T-helper 1 cell treated with Interleukin-12 subunit alpha and Interleukin-12 subunit beta and Interleukin-4 antibody, amounts not matched to agents 30 μg/mL and 1 μg/mL, for 36 hours (primary cell): ENCODE measurements around the gene TACR2.

Experiments
- H3K27ac Mint-ChIP-seq: one replicate; pipeline ENCODE4 v1.8.0; 2021; ENCODE audit warnings: mild to moderate bottlenecking, mixed read lengths
- H3K27me3 Mint-ChIP-seq: one replicate; pipeline ENCODE4 v1.8.0; 2021; ENCODE audit warnings: low read depth, mixed read lengths
- H3K36me3 Mint-ChIP-seq: one replicate; pipeline ENCODE4 v1.8.0; 2021; ENCODE audit warnings: low read depth, mixed read lengths
- H3K4me1 Mint-ChIP-seq: one replicate; pipeline ENCODE4 v1.8.0; 2021; ENCODE audit warnings: low read depth, mixed read lengths
- H3K4me3 Mint-ChIP-seq: one replicate; pipeline ENCODE4 v1.8.0; 2021; ENCODE audit warnings: mild to moderate bottlenecking, moderate library complexity, mixed read lengths
- H3K9me3 Mint-ChIP-seq: one replicate; pipeline ENCODE4 v1.8.0; 2021; ENCODE audit warnings: mixed read lengths

TACR2 gene

DNA sequence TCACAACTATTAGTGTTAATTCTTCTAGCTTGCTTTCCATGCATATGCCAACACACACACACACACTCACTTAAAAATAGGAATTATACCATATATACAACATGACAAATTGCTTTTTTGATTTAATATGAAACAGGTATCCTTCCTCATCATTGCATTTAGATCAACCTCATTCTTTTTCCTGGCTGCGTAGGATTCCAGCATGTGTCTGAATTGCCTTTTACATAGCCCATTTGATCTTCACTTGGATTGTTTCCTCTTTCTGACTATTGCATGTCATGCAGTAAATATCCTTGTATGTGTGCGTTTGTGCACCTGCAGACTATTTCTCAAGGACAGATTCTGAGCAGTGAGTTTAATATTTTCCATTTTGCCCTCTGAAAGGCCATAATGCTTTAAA is 28.2 kb downstream of the TACR2 start:
- Mint-ChIP-seq H3K36me3 (peaks cover 54% of the 10 kb centered on the region), H3K9me3 (no peaks in the 10 kb centered on the region), H3K4me1 (peaks cover 25% of the 10 kb centered on the region), H3K4me3 (no peak overlapping the region), H3K27me3 (no peaks in the 10 kb centered on the region), H3K27ac (no peak overlapping the region)

DNA sequence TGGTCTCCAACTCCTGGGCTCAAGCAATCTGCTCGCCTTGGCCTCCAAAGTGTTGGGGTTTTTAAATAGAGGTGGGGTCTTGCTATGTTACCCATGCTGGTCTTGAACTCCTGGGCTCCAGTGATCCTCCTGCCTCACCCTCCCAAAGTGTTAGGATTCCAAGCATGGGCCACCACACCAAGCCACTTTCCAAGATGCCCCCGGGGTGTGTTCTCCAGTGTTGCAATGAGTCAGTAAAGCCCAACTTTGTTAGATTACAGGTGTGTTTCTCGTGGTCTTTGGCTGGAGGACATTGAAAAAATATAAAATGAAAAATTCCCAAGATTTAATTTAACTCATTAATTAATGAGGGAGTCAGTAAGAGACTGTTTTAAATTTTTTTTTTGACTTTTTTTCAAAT is 29.2 kb downstream of the TACR2 start:
- H3K36me3 Mint-ChIP-seq, result peaks cover 56% of the 10 kb centered on the region
- no peak overlapping the region for H3K27ac Mint-ChIP-seq
- no peaks in the 10 kb centered on the region for H3K9me3 Mint-ChIP-seq
- peaks cover 23% of the 10 kb centered on the region for H3K4me1 Mint-ChIP-seq
- H3K4me3 Mint-ChIP-seq, result no peak overlapping the region
- no peaks in the 10 kb centered on the region for H3K27me3 Mint-ChIP-seq

DNA sequence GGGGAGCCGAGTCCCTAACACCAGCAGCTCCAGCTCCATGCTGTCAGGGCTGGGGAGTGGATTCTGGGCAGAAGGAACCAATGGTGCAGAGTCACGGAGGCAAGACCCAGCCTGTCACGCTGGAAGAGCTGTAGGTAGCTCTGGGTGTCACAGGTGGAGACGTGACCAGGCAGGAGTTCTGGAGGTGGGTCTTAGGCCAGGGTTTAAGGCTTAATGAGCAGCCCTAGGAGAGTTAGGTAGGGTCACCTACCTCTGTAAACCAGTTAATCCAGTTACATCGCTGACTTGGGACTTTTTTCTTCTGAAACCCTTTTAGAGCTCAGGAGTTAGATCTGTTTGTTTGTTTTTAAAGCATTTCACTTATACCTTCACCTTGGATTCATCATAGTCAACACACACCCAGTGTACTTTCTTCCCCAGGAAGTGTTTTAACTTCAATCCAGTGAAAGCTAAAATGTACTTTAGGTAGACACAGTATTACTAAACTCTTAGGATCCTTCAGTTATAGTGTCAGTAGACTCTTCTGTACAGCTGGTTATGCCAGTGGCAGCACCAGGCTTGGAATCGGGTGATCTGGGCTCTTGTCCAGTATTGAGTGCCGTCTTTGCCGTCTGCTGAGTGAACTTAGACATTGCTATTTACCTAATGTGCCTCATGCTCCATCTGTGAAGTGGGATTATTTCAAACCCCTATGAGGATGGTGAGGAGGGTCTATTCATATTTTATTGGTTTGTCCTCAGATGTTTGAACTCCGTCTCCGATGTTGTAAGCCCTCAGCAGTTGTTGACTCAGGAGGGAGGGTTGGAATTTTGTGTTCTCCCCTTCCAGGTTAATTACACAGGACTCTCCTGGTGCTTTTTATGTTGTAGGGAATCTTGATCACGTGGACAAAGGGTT is 31.0 kb downstream of the TACR2 start:
- no peak overlapping the region for H3K4me3 Mint-ChIP-seq
- no peaks in the 10 kb centered on the region for H3K9me3 Mint-ChIP-seq
- H3K27me3 Mint-ChIP-seq, result no peaks in the 10 kb centered on the region
- H3K27ac Mint-ChIP-seq, result no peak overlapping the region
- peaks cover 50% of the 10 kb centered on the region for H3K36me3 Mint-ChIP-seq
- peaks cover 14% of the 10 kb centered on the region for H3K4me1 Mint-ChIP-seq

DNA sequence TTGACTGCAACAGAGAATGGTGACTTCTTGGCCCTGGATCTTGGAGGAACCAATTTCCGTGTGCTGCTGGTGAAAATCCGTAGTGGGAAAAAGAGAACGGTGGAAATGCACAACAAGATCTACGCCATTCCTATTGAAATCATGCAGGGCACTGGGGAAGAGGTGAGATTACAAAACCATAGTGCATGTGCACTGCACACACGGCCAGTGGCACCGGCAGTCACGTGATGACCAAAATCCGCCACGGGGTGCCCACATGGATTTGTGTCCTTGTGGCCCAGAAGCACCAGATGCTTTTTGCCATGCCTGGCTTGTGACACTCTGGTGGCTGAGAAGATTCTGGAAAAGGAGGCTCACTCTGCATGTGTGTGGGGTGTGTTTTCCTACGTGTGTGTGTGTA is 32.4 kb downstream of the TACR2 start:
- peaks cover 5% of the 10 kb centered on the region for H3K4me1 Mint-ChIP-seq

DNA sequence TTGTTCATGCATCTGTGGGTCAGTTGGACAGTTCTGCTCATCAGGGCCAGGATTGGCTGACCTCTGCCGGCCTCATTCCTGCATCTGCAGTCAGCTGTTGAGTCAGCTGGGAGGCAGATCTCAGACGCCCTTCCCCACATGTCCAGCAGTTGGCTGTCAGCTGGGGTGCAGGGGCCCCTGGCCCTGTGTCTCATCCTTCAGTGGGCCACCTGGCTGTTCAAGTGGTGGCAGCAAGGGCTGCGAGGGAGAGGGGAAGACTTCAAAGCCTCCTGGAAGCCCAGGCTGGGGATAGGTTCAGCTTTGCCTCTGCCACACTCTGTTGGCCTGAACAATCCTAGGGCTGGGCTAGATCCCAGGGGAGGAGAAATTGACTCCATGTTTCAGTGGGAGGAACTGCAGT is 33.2 kb downstream of the TACR2 start:
- Mint-ChIP-seq H3K4me1 (peaks cover 2% of the 10 kb centered on the region), H3K4me3 (no peak overlapping the region), H3K27me3 (no peaks in the 10 kb centered on the region), H3K36me3 (peaks cover 50% of the 10 kb centered on the region), H3K27ac (no peak overlapping the region), H3K9me3 (no peaks in the 10 kb centered on the region)

More for the DNA sequence above, 32.4 kb downstream of the TACR2 start:
- no peaks in the 10 kb centered on the region for H3K27me3 Mint-ChIP-seq
- H3K4me3 Mint-ChIP-seq, result no peak overlapping the region
- H3K36me3 Mint-ChIP-seq, result peaks cover 54% of the 10 kb centered on the region
- H3K9me3 Mint-ChIP-seq, result no peaks in the 10 kb centered on the region
- H3K27ac Mint-ChIP-seq, result no peak overlapping the region

DNA sequence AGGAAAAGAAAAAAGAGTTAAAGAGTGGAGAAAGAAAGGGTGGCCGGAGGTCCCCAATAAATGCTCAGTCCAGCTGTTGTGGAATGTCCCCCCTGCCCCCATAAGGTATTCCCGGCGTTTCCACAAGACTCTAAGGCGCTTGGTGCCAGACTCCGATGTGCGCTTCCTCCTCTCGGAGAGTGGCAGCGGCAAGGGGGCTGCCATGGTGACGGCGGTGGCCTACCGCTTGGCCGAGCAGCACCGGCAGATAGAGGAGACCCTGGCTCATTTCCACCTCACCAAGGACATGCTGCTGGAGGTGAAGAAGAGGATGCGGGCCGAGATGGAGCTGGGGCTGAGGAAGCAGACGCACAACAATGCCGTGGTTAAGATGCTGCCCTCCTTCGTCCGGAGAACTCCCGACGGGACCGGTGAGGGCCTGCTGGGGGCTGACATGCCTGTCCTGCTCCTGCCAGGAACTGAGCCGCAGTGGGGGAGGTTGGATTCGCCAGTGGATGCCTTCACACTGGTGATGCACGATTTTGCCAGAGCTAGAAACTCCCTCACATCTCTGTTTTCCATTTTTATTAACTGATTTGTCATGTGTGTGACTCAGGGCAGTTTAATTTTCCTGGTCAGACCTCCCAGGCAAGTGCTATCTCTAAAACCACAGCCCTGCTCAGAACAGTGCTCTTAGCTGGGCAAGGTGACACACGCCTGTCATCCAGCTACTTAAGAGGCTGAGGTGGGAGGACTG is 34.2 kb downstream of the TACR2 start:
- H3K27ac Mint-ChIP-seq, result no peak overlapping the region

DNA sequence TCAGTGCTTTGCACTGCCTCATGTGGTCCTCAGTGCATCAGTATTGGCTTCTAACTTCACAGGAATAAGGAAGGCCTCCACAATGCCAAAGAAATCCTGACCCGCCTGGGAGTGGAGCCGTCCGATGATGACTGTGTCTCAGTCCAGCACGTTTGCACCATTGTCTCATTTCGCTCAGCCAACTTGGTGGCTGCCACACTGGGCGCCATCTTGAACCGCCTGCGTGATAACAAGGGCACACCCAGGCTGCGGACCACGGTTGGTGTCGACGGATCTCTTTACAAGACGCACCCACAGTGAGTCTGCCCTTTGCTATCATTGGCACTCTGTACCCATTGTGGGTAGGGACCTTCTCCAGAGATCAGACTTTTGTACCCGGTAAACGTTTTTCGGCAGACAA is 36.9 kb downstream of the TACR2 start:
- H3K4me3 Mint-ChIP-seq, result no peak overlapping the region
- no peak overlapping the region for H3K27ac Mint-ChIP-seq
- H3K9me3 Mint-ChIP-seq, result no peaks in the 10 kb centered on the region
- H3K4me1 Mint-ChIP-seq, result peaks cover 5% of the 10 kb centered on the region
- peaks cover 36% of the 10 kb centered on the region for H3K36me3 Mint-ChIP-seq
- no peaks in the 10 kb centered on the region for H3K27me3 Mint-ChIP-seq

More for the DNA sequence above, 34.2 kb downstream of the TACR2 start:
- Mint-ChIP-seq H3K4me1 (peaks cover 7% of the 10 kb centered on the region), H3K27me3 (no peaks in the 10 kb centered on the region), H3K4me3 (no peak overlapping the region), H3K9me3 (no peaks in the 10 kb centered on the region), H3K36me3 (peaks cover 50% of the 10 kb centered on the region)

DNA sequence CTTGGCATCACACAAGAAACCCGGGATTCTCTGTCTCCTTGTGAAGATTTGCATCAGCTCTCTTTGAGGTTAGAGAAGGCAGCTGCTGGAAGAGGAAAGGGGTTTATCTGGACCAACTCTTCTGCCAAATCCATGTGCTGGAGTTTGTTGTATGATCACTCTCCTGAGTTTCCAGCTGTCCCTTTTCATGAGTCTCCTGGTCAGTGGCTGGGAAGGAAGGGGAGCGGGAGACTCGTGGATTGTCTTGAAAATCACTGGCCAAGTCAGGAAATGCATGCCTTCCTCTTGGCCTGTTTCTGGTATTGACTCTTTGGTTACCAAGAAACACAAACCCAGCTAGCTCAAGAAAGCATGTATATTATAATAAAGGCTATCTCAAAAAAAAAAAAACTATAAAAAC is 38.8 kb downstream of the TACR2 start:
- Mint-ChIP-seq H3K27ac (no peak overlapping the region), H3K36me3 (peaks cover 27% of the 10 kb centered on the region), H3K4me1 (peaks cover 5% of the 10 kb centered on the region), H3K9me3 (no peaks in the 10 kb centered on the region), H3K27me3 (no peaks in the 10 kb centered on the region), H3K4me3 (no peak overlapping the region)

DNA sequence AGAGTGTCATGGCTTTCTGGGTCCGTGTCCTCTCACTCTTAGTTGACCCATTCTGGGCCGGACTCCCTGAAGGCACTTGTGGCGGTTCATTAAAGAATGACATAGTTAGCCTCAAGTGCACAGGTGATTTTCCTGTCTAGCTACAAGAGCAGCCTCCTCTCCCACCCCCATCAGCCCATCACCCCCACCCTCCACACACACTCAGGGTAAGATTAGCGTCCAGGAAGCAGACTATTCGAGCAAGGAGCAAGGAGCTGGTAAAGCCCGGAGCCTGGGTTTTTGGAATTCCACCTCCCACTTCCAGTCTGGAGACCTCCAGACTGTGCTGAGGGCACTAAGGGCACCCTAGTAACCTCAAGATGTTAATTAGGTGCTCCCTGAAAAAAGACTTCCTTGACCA is 39.5 kb downstream of the TACR2 start:
- Mint-ChIP-seq H3K4me3 (no peak overlapping the region), H3K27me3 (no peaks in the 10 kb centered on the region), H3K36me3 (peaks cover 25% of the 10 kb centered on the region), H3K27ac (no peak overlapping the region), H3K4me1 (peaks cover 5% of the 10 kb centered on the region), H3K9me3 (no peaks in the 10 kb centered on the region)

DNA sequence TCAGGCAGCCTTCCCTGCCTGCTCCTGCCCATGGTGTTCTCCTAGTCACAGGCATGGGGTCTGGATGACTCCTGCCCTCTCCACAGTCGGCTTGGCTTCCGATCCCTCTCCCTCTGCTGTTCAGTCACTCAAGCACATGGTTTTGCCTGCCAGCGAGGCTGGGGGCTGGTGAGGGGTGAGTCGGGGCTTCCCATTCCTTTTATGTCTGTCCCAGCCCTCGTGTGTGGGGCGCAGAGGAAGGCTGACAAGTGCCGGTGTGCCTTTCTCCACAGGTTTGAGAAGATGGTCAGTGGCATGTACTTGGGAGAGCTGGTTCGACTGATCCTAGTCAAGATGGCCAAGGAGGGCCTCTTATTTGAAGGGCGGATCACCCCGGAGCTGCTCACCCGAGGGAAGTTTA is 40.1 kb downstream of the TACR2 start:
- no peaks in the 10 kb centered on the region for H3K27me3 Mint-ChIP-seq
- H3K4me1 Mint-ChIP-seq, result peaks cover 5% of the 10 kb centered on the region
- H3K4me3 Mint-ChIP-seq, result no peak overlapping the region
- H3K36me3 Mint-ChIP-seq, result peaks cover 27% of the 10 kb centered on the region
- H3K27ac Mint-ChIP-seq, result no peak overlapping the region
- no peaks in the 10 kb centered on the region for H3K9me3 Mint-ChIP-seq

DNA sequence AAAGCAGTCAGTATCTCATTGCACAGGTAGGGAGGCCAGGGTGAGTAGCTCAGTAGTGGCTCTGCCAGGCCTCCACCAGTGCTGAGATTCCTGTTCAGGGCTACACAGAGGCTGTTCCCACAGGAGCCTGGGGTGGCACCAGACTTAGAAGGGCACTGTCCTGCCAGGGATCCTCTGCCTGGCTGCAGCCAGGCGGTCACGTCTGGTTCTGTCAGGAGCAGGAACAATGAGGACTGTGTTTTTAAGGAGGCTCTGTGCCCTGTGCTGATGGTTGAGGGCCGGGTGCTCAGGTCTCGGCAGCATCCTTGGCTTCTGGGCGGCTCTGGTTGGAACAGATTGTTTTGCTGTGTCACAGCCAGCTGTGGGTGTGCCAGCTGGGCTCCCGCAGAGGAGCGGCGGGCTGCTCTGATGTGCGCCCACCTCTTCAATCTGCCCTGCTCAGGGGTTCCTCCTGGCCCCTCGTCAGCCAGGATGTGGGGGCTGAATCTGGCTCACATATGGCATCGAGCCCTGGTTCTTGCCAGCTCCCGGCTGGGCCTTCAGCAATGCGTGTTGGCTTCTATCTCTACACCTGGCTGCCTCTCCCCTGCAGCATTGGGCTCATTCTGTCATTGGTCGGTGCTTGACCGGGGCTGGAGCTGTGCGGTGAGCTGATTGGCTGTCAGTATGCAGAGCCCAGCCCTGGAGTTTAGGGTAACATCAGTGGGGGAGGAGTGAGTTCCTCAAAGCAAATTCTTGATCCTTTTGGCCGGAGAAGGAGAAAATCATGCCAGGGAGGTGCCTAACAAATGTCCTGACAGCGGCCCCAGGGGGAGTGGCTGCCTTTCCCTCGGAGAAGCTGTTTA is 41.2 kb downstream of the TACR2 start:
- H3K9me3 Mint-ChIP-seq, result no peaks in the 10 kb centered on the region
- H3K27me3 Mint-ChIP-seq, result no peaks in the 10 kb centered on the region
- H3K4me1 Mint-ChIP-seq, result peaks cover 5% of the 10 kb centered on the region
- no peak overlapping the region for H3K4me3 Mint-ChIP-seq
- peaks cover 32% of the 10 kb centered on the region for H3K36me3 Mint-ChIP-seq
- H3K27ac Mint-ChIP-seq, result no peak overlapping the region

DNA sequence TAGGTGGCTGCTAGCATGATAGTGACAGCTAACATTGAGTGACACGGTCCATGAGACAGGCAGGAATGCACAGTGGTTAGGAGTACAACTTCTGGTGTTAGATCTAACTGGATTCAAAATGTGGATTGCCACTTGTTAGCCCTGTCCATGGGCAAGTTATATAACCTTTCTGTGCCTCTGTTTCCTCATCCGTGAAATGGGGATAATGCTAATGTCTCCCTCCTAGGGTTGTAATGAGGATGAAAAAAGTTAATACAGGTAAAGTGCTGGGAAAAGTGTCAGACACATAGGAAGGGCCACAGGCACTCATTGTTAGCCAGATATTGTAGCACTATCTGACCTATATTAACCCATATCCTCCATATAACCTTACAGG is 41.8 kb downstream of the TACR2 start:
- no peak overlapping the region for H3K27ac Mint-ChIP-seq
- peaks cover 34% of the 10 kb centered on the region for H3K36me3 Mint-ChIP-seq
- H3K4me1 Mint-ChIP-seq, result peaks cover 5% of the 10 kb centered on the region

DNA sequence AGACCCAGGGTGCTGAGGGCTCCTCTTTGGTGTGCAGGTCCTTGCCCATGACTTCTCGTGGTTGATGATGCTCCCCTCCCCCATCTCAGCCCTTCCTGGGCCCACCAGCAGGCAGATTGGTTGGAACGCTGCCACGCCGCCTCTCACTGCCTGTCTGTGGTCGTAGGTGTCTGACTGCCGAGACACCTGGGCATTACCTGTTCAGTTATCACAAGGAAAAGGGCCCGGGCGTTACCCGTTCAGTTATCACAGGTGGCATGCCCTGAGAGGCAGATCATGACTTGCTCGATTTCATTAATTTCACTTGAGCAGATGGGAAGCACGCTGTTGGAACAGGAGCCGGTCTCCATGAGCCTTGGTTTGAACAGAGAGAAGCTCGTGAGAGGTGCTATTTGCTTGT is 42.5 kb downstream of the TACR2 start:
- Mint-ChIP-seq H3K9me3 (no peaks in the 10 kb centered on the region), H3K36me3 (peaks cover 34% of the 10 kb centered on the region), H3K4me3 (no peak overlapping the region), H3K27me3 (no peaks in the 10 kb centered on the region), H3K4me1 (peaks cover 5% of the 10 kb centered on the region), H3K27ac (no peak overlapping the region)

More for the DNA sequence above, 41.8 kb downstream of the TACR2 start:
- Mint-ChIP-seq H3K9me3 (no peaks in the 10 kb centered on the region), H3K4me3 (no peak overlapping the region), H3K27me3 (no peaks in the 10 kb centered on the region)

DNA sequence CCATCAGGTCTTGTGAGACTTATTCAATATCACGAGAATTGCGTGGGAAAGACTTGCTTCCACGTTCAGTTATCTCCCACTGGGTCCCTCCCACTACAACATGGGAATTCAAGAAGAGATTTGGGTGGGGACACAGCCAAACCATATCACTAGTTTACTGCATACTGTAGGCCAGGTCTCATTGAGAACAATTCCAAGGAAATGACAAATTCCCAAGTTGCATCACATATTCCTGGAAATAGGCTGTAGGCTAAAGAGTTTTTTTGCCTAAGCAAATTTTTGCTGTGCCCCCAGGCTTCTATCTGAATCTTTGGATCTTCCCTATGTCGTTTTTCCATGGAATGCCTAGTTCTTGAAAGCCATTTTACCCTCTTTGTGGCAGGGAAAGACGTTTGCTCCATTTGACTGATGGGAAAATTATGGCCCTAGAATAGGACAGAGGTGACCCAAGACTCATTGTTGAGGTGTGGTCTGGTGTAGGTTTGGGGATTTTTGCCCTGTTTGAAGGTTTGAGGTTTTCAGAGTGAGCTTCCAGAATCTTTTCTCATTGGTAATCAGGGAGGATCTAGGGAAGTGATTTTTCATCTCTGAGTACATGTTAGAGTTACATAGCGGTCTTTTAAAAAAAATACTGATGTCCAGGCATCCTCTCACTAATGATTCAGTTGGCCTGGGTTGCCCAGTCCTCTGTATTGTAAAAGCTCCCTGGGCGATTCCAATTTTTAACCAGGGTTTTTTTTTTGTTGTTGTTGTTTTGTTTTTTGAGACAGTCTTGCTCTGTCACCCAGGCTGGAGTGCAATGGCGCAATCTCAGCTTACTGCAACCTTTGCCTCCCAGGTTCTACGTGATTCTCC is 44.4 kb downstream of the TACR2 start:
- Mint-ChIP-seq H3K36me3 (peaks cover 32% of the 10 kb centered on the region), H3K4me3 (no peak overlapping the region), H3K4me1 (no peaks in the 10 kb centered on the region), H3K27ac (no peak overlapping the region), H3K27me3 (no peaks in the 10 kb centered on the region), H3K9me3 (no peaks in the 10 kb centered on the region)
